ENCODE measurements around the gene NAA20. TPM values are rescaled to one million over a fixed set of nuclear protein-coding genes. Genes with fewer than 3 reads are reported as not detected.
A peak's percentile ranks its signal among the peaks of the same experiment; 100 is the strongest.

Gene NAA20
- total RNA-seq, 1 donor from 2014 or later, result 63.4 TPM

GRCh38 chr20:20018366-20018765, 1.2 kb downstream of the NAA20 start:
- DNase-seq (ENCODE audit: low spot score), result no peak

GRCh38 chr20:20019123-20019522, 2.0 kb downstream of the NAA20 start:
- no peak for DNase-seq (ENCODE audit: low spot score)

GRCh38 chr20:20020908-20021307, 3.7 kb downstream of the NAA20 start:
- no peak for DNase-seq (ENCODE audit: low spot score)

- no peak for DNase-seq (ENCODE audit: low spot score)
Measured at GRCh38 chr20:20021835-20022234, 4.7 kb downstream of the NAA20 start.

- no peak for DNase-seq (ENCODE audit: low spot score)
Measured at GRCh38 chr20:20022498-20022897, 5.3 kb downstream of the NAA20 start.

GRCh38 chr20:20023395-20023794, 6.2 kb downstream of the NAA20 start:
- no peak for DNase-seq (ENCODE audit: low spot score)

- no peak for DNase-seq (ENCODE audit: low spot score)
Measured at GRCh38 chr20:20024942-20025341, 7.8 kb downstream of the NAA20 start.

GRCh38 chr20:20027284-20027683, 10.1 kb downstream of the NAA20 start:
- DNase-seq (ENCODE audit: low spot score), result no peak

- no peak for DNase-seq (ENCODE audit: low spot score)
Measured at GRCh38 chr20:20031790-20032189, 14.6 kb downstream of the NAA20 start.

GRCh38 chr20:20034486-20034885, 17.3 kb downstream of the NAA20 start:
- DNase-seq (ENCODE audit: low spot score), result no peak

GRCh38 chr20:20036756-20037155, 19.6 kb downstream of the NAA20 start:
- no peak for DNase-seq (ENCODE audit: low spot score)

- DNase-seq (ENCODE audit: low spot score), result no peak
Measured at GRCh38 chr20:20037960-20038359, 20.8 kb downstream of the NAA20 start.

- no peak for DNase-seq (ENCODE audit: low spot score)
Measured at GRCh38 chr20:20038586-20038985, 21.4 kb downstream of the NAA20 start.

GRCh38 chr20:20039752-20040387, 22.7 kb downstream of the NAA20 start:
- DNase-seq (ENCODE audit: low spot score), result no peak

GRCh38 chr20:20051767-20052073, 34.6 kb downstream of the NAA20 start:
- DNase-seq (ENCODE audit: low spot score), result no peak

- DNase-seq (ENCODE audit: low spot score), result peak; percentile 98
Measured at GRCh38 chr20:20052074-20052970, 35.2 kb downstream of the NAA20 start, which contains the start of the genes CFAP61 and CRNKL1. Gene CFAP61 (plus strand): TSS chr20:20052532. CDS start chr20:20056654, 4,122 bp downstream. Gene CRNKL1 (minus strand): TSS chr20:20052466. CDS start chr20:20052342, 124 bp downstream.

- no peak for DNase-seq (ENCODE audit: low spot score)
Measured at GRCh38 chr20:20060234-20060998, 43.3 kb downstream of the NAA20 start.

- no peak for DNase-seq (ENCODE audit: low spot score)
Measured at GRCh38 chr20:20063941-20064702, 47.0 kb downstream of the NAA20 start.

GRCh38 chr20:20065361-20065760, 48.2 kb downstream of the NAA20 start:
- DNase-seq (ENCODE audit: low spot score), result no peak

- DNase-seq (ENCODE audit: low spot score), result no peak
Measured at GRCh38 chr20:20070871-20071726, 53.9 kb downstream of the NAA20 start.
